SK-N-MC (cell line): ENCODE measurements around the gene CLCA4.

Source experiments
- EZH2 ChIP-seq: fragments of 200-600 bp; sonication (generic); IDR thresholded peaks from one replicate; pipeline ENCODE4 v1.6.1; 2017; ENCODE audit warnings: antibody characterized with exemption
- POLR2AphosphoS5 ChIP-seq: IDR thresholded peaks from 2 replicates; pipeline ENCODE4 v1.6.1; 2012; ENCODE audit warnings: mild to moderate bottlenecking, low read depth, low read length, borderline replicate concordance

DNA sequence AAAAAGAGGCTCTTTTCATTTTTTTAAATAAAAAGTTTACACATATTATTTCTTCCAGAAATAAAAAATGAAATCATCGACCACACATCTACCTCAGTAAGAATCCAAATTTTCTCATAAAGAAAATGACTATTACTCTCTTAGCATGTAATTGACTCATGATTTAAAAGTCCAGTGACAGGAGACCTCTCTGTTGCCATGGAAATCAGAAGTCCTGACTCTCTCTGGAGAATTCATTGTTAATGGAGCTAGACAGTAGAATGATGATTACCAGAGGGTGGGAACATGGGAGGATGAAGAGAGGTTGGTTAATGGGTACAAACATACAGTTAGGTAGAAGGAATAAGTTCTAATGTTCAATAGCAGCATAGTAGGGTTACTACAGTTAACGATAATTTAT lies 5.0 kb upstream of the CLCA4 start:
- TF ChIP-seq EZH2 (no peak), POLR2AphosphoS5 (no peak)
